ENCODE results near the gene NR5A1.

DNA sequence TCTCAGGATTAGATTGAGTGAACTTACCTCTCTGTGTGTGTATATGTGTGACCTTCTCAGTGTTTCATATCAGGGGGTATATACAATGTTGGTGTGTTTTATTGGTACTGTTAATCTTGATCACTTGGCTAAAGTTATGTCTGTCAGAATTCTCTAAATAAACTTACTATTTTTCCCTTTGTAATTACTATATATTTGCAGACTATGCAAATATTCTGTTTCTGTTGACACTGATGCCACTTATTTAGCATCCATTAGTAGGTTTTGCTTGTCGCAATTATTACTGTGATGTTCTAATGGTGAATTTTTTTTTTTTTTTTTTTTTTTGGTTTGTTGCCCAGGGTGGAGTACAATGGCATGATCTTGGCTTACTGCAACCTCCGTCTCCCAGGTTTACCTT lies 42.9 kb upstream of the NR5A1 start:
- TF ChIP-seq POLR2A (IDR thresholded peaks at IDR 0.05) = no peak
- no peak for TF ChIP-seq CTCF (IDR thresholded peaks at IDR 0.05)

Data from uterus (tissue), 2 donors.